ENCODE results near the gene DNASE1L3.

The DNASE1L3 gene

DNA sequence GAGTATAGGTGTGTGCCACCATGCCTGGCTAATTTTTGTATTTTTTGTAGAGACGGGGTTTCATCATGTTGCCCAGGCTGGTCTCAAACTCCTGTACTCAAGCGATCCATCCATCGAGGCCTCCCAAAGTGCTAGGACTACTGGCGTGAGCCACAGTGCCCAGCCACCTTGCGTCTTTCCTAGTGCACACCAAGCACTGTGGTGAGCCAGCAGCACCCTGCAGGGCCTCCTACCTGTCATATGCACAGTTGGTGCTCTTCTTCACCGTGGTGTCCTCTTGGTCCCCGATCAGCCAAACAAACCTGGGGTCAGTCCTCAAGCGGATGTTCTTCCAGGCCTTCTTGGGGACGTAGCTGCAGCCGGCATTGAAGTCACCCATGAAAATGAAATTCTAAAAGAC is 13.2 kb downstream of the DNASE1L3 start:
- Histone ChIP-seq H3K36me3 (ENCODE audit: insufficient read depth, low read length) (no peaks in the 10 kb centered on the region), H3K4me3 (ENCODE audit: low read length) (no peak overlapping the region), H3K27me3 (ENCODE audit: insufficient read depth, low read length) (no peaks in the 10 kb centered on the region), H3K9me3 (ENCODE audit: insufficient read depth, low read depth, low read length) (no peaks in the 10 kb centered on the region), H3K4me1 (ENCODE audit: insufficient read depth, low read length) (no peaks in the 10 kb centered on the region), H3K27ac (ENCODE audit: low read depth, low read length) (no peak overlapping the region), H3K9ac (ENCODE audit: low read depth, low read length) (no peak overlapping the region)
- WGBS: 95% methylated on average over 10 of the region's 10 CpGs

DNA sequence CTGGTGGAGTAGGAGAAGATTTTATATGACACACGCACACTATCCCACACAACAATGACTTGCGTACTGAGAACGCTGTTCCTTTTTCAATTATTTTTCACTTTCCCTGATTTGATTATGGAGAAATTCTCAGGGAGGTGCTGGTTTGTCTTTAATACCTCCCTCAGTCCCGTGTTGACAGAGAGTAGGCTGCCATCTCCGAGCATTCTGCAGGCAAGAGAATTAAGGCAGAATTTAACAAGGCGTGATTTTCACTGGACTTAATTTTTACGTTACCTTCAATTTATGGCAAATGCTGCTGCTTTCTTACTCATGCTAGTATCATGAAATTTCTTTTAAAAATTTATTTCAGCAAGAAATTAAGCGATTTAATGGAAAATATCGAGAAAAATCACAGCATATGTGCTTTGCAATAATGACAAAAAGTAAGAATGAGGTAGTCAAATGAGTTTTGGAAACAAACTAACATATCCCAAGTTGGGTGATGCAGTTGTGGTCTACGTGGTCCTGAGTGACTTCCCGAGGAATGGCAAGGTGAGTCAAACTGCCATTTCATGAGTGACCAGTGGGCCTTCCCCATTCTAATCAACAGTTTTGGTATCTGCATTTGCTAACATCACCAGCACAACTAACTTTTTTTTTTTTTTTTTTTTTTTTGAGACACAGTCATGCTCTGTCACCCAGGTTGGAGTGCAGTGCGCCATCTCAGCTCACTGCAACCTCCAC is 16.9 kb downstream of the DNASE1L3 start:
- H3K9me3 ChIP-seq (ENCODE audit: insufficient read depth, low read depth, low read length): no peaks in the 10 kb centered on the region
- WGBS: 96% methylated on average over 10 of the region's 12 CpGs
- no peak overlapping the region for H3K9ac ChIP-seq (ENCODE audit: low read depth, low read length)
- no peak overlapping the region for H3K4me3 ChIP-seq (ENCODE audit: low read length)
- H3K36me3 ChIP-seq (ENCODE audit: insufficient read depth, low read length): no peaks in the 10 kb centered on the region
- H3K4me1 ChIP-seq (ENCODE audit: insufficient read depth, low read length): peaks cover 7% of the 10 kb centered on the region
- H3K27ac ChIP-seq (ENCODE audit: low read depth, low read length): no peak overlapping the region
- H3K27me3 ChIP-seq (ENCODE audit: insufficient read depth, low read length): no peaks in the 10 kb centered on the region

DNA sequence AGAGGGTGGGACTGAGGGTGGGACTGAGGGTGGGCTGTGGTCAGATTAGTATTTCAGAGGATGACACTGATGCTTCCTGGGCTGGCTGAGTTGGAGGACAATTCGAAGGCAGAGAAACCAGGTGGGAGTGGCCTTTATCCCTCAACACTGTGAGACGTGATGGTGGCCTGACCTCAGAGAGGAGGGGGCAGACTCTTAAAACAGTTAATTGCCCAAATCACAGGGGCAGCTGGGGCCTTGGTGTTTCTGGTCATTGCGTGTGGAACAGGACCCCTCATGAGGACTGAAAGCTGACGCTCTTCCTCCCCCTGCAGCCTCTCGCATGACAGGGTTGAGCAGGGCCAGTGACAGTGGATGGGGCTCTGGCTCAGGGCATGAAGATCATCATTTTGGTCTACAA is 18.7 kb downstream of the DNASE1L3 start:
- 75% methylated on average over 5 of the region's 5 CpGs for WGBS

DNA sequence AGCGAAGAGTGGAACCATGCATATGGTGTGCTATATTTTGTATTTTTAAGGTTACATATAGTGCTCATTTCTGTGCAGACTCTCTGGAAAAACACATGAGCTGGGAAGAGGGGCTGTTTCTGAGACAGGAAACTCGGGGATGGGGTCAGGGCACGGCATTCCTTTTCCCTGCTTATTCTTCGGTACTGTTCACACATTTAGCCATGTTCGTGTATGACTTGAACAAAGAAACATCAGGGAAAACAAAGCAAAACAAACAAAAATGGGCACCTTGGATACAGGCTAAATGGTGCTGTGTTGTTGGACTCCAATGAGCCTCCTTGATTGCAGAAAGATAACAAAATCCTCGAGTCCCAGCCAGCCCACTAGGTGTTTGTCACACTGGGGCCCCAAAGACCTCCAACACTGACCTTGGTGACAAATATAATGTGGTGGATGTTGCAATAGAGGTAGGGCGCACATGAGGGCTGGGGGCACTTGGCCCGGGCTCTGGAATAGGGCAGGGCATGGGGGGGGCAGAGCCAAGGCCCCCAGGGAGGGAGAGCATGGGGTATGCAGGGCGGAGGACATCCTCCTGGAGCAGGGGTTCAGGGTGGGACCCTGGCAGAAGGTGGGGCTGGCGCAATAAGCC is 19.3 kb downstream of the DNASE1L3 start:
- Histone ChIP-seq H3K27ac (ENCODE audit: low read depth, low read length) (no peak overlapping the region), H3K9me3 (ENCODE audit: insufficient read depth, low read depth, low read length) (no peaks in the 10 kb centered on the region), H3K4me3 (ENCODE audit: low read length) (no peak overlapping the region), H3K4me1 (ENCODE audit: insufficient read depth, low read length) (peaks cover 11% of the 10 kb centered on the region), H3K27me3 (ENCODE audit: insufficient read depth, low read length) (no peaks in the 10 kb centered on the region), H3K9ac (ENCODE audit: low read depth, low read length) (no peak overlapping the region), H3K36me3 (ENCODE audit: insufficient read depth, low read length) (no peaks in the 10 kb centered on the region)
- 94% methylated on average over 10 of the region's 10 CpGs for WGBS

More for the DNA sequence above, 18.7 kb downstream of the DNASE1L3 start:
- H3K36me3 ChIP-seq (ENCODE audit: insufficient read depth, low read length): no peaks in the 10 kb centered on the region
- H3K4me3 ChIP-seq (ENCODE audit: low read length): no peak overlapping the region
- H3K9me3 ChIP-seq (ENCODE audit: insufficient read depth, low read depth, low read length): no peaks in the 10 kb centered on the region
- H3K4me1 ChIP-seq (ENCODE audit: insufficient read depth, low read length): peaks cover 11% of the 10 kb centered on the region
- no peaks in the 10 kb centered on the region for H3K27me3 ChIP-seq (ENCODE audit: insufficient read depth, low read length)
- H3K9ac ChIP-seq (ENCODE audit: low read depth, low read length): no peak overlapping the region
- no peak overlapping the region for H3K27ac ChIP-seq (ENCODE audit: low read depth, low read length)

DNA sequence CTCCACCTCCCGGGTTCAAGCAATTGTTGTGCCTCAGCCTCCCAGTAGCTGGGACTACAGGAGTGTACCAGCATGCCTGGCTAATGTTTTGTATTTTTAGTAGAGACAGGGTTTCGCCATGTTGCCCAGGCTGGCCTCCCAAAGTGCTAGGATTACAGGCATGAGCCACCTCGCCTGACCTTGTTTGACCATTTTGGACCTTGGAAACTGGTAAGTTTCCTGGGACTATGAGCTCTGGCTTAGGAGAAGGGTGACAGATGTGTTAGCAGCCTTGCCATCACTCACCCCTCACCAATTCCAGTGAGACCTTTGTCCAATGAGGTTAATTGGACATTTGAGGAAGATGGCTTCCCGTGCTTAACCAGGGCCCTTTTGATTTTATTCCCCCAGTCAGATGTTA is 19.9 kb downstream of the DNASE1L3 start:
- 95% methylated on average over 4 of the region's 4 CpGs for WGBS
- H3K4me1 ChIP-seq (ENCODE audit: insufficient read depth, low read length): peaks cover 11% of the 10 kb centered on the region
- H3K27ac ChIP-seq (ENCODE audit: low read depth, low read length): no peak overlapping the region
- no peak overlapping the region for H3K4me3 ChIP-seq (ENCODE audit: low read length)
- no peaks in the 10 kb centered on the region for H3K27me3 ChIP-seq (ENCODE audit: insufficient read depth, low read length)
- H3K9ac ChIP-seq (ENCODE audit: low read depth, low read length): no peak overlapping the region
- H3K36me3 ChIP-seq (ENCODE audit: insufficient read depth, low read length): no peaks in the 10 kb centered on the region
- H3K9me3 ChIP-seq (ENCODE audit: insufficient read depth, low read depth, low read length): no peaks in the 10 kb centered on the region

DNA sequence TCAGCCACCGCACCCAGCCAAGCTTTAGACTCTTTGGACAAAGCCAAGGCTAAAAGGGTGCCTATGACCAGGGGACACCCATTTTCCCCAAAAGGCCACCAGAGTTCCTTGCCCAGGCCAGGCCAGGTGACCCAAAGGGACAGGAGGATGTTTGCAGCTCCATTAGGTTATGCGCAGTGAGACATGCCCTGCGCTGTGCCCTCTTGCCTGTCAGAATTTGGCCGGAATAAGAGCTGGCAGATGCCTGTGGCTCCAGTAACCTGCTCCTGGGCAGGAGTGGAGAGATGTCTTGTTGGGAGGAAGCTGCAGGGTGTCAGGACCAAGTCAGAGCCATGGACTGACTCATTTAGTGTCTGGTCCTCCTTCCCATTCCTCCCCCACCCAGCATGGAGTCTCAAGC is 20.5 kb downstream of the DNASE1L3 start:
- H3K27me3 ChIP-seq (ENCODE audit: insufficient read depth, low read length): no peaks in the 10 kb centered on the region
- no peak overlapping the region for H3K27ac ChIP-seq (ENCODE audit: low read depth, low read length)

DNA sequence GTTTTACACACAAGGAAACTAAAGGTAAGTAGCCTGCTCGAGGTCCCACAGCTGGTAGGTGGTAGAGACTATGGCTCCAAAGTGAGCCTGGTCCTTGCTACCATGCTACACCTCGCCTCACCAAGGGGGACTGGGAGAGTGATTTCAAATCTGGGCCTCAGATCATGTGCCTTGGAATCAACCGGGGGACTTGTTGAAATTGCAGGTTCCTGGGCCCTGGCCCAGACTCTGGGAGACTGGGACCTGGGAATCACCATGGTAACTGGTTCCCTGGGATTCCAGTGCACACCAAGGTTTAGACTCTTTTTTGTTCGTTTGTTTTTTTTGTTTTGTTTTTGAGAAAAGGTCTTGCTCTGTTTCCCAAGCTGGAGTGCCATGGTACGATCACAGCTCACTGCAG is 21.1 kb downstream of the DNASE1L3 start:
- Histone ChIP-seq H3K27ac (ENCODE audit: low read depth, low read length) (no peak overlapping the region), H3K9me3 (ENCODE audit: insufficient read depth, low read depth, low read length) (no peaks in the 10 kb centered on the region), H3K27me3 (ENCODE audit: insufficient read depth, low read length) (no peaks in the 10 kb centered on the region), H3K4me3 (ENCODE audit: low read length) (no peak overlapping the region), H3K4me1 (ENCODE audit: insufficient read depth, low read length) (peaks cover 11% of the 10 kb centered on the region), H3K36me3 (ENCODE audit: insufficient read depth, low read length) (no peaks in the 10 kb centered on the region), H3K9ac (ENCODE audit: low read depth, low read length) (no peak overlapping the region)
- 82% methylated on average over 5 of the region's 5 CpGs for WGBS

More for the DNA sequence above, 20.5 kb downstream of the DNASE1L3 start:
- H3K36me3 ChIP-seq (ENCODE audit: insufficient read depth, low read length): no peaks in the 10 kb centered on the region
- no peak overlapping the region for H3K9ac ChIP-seq (ENCODE audit: low read depth, low read length)
- H3K4me3 ChIP-seq (ENCODE audit: low read length): no peak overlapping the region
- H3K9me3 ChIP-seq (ENCODE audit: insufficient read depth, low read depth, low read length): no peaks in the 10 kb centered on the region
- H3K4me1 ChIP-seq (ENCODE audit: insufficient read depth, low read length): peaks cover 11% of the 10 kb centered on the region
- WGBS: 98% methylated on average over 4 of the region's 4 CpGs

DNA sequence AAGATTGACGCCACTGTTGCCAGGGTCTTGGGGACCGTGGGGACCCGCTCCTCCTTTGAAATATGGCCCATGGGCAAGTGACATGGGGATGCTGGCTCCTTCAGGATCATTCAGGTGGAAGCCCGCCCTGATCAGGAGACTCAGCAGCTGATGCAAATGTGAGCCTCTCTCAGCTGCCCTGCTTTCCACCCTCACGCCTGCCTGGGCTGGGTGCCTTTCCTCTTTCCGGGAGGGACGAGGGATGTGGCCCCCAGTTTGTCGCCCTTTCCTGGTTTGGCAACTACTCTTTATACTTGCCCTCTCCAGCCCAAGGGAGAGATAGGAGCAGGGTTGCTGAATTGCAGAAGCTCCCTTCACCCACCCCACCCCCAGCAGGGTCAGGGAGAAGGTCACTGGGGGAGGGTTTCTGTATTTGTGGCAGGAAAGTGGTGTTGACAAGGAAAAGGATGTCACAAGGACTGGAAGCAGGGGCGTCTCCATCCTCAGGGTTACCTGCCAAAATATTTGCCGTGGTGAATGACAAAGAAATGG is 21.8 kb downstream of the DNASE1L3 start:
- Histone ChIP-seq H3K4me1 (ENCODE audit: insufficient read depth, low read length) (peaks cover 11% of the 10 kb centered on the region), H3K27ac (ENCODE audit: low read depth, low read length) (no peak overlapping the region), H3K27me3 (ENCODE audit: insufficient read depth, low read length) (no peaks in the 10 kb centered on the region), H3K9me3 (ENCODE audit: insufficient read depth, low read depth, low read length) (no peaks in the 10 kb centered on the region), H3K9ac (ENCODE audit: low read depth, low read length) (no peak overlapping the region), H3K4me3 (ENCODE audit: low read length) (no peak overlapping the region), H3K36me3 (ENCODE audit: insufficient read depth, low read length) (no peaks in the 10 kb centered on the region)
- 63% methylated on average over 9 of the region's 10 CpGs for WGBS

DNA sequence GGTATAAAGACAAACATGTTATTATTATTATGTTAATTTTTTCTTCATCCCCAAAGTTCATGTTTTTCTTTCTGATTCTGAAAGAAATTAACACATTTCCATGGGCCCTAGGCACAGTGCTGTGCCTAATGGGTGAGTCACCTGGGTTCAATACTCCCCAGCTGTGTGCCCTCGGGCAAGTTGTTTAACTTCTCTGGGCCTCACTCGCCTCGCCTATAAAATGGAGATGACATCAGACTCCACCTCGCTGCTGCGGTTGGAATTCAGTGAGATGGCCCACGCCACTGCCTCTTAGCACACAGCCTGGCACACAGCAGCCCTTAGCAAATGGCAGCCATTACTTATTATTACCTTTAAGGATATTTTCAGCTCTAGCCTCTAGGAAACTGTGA is 22.6 kb downstream of the DNASE1L3 start:
- 50% methylated on average over 6 of the region's 6 CpGs for WGBS
- no peak overlapping the region for H3K27ac ChIP-seq (ENCODE audit: low read depth, low read length)
- no peaks in the 10 kb centered on the region for H3K27me3 ChIP-seq (ENCODE audit: insufficient read depth, low read length)
- H3K36me3 ChIP-seq (ENCODE audit: insufficient read depth, low read length): no peaks in the 10 kb centered on the region
- no peak overlapping the region for H3K4me3 ChIP-seq (ENCODE audit: low read length)
- no peaks in the 10 kb centered on the region for H3K9me3 ChIP-seq (ENCODE audit: insufficient read depth, low read depth, low read length)
- H3K9ac ChIP-seq (ENCODE audit: low read depth, low read length): no peak overlapping the region
- peaks cover 11% of the 10 kb centered on the region for H3K4me1 ChIP-seq (ENCODE audit: insufficient read depth, low read length)

DNA sequence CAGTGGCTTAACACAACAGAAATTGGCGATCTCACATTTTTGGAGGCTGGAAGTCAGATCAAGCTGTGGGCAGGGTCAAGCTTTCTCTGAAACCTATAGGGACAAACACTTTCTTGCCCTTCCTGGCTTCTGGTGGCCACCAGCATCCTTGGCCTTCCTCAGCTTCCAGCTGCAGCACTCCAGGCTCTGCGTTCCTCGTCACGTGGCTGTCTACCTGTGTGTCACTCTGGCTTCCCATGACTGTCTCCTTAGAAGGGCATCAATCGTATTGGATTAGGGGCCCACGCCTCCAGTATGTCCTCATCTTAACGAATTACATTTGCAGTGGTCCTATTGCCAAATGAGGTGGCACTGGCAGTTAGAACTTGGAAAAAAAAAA is 25.8 kb downstream of the DNASE1L3 start:
- no peaks in the 10 kb centered on the region for H3K27me3 ChIP-seq (ENCODE audit: insufficient read depth, low read length)
- no peak overlapping the region for H3K9ac ChIP-seq (ENCODE audit: low read depth, low read length)
- no peak overlapping the region for H3K4me3 ChIP-seq (ENCODE audit: low read length)
- 94% methylated on average over 7 of the region's 7 CpGs for WGBS
- no peaks in the 10 kb centered on the region for H3K9me3 ChIP-seq (ENCODE audit: insufficient read depth, low read depth, low read length)
- no peaks in the 10 kb centered on the region for H3K36me3 ChIP-seq (ENCODE audit: insufficient read depth, low read length)
- H3K27ac ChIP-seq (ENCODE audit: low read depth, low read length): no peak overlapping the region
- H3K4me1 ChIP-seq (ENCODE audit: insufficient read depth, low read length): peaks cover 11% of the 10 kb centered on the region

DNA sequence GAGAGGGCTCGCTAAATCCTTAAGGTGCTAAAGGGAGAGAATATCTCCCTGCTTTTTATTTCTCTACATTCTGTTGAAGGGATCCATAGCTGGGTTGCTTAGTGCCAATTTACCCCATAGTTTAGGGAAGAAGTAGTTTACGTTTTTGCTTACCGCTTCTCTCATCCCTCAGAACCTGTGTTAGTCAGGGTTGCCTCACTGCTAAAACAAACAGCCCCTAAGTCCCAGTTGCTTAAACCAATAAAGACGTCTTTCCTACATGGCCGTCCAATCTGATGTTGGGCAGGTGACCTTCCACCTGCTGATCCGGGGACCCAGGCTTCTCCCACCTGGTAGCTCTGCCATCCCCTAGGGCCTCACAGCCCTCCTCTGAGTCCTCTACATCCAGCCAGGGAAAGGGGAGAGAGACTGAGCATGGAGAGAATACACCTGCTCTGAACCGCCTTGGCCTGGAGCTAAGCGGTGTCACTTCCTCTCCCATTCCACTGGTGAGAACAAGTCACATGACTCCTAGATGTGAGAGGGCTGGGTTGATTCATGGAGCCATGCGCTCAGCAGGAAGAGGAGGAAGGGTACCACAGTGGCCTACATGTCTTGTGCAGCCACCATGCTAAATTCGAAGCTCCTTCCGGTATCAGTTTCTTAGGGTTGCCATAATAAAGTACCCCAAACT is 26.3 kb downstream of the DNASE1L3 start:
- Histone ChIP-seq H3K27me3 (ENCODE audit: insufficient read depth, low read length) (no peaks in the 10 kb centered on the region), H3K36me3 (ENCODE audit: insufficient read depth, low read length) (no peaks in the 10 kb centered on the region), H3K4me3 (ENCODE audit: low read length) (no peak overlapping the region), H3K9ac (ENCODE audit: low read depth, low read length) (no peak overlapping the region), H3K9me3 (ENCODE audit: insufficient read depth, low read depth, low read length) (no peaks in the 10 kb centered on the region), H3K4me1 (ENCODE audit: insufficient read depth, low read length) (peaks cover 10% of the 10 kb centered on the region), H3K27ac (ENCODE audit: low read depth, low read length) (no peak overlapping the region)
- WGBS: 88% methylated on average over 11 of the region's 11 CpGs

Data from HUES64 (cell line).